IMR-90 (cell line): ENCODE results near the gene RNPEPL1. TPM values are rescaled to one million over a fixed set of nuclear protein-coding genes. Genes with fewer than 3 reads are reported as not detected.

ENCODE experiments used
- ATAC-seq: fragments of 200-7000 bp; cut with Tn5 transposase; 2 replicates; pipeline ENCODE4 v1.9.1; 2020; ENCODE audit warnings: low read depth, mild to moderate bottlenecking, moderate library complexity
- BruUV-seq: library from RNA; stranded (reverse); fragments of 400-500 nt; replicated peaks from 2 replicates; lab custom pipeline; 2021; lab: Mats Ljungman, UMichigan
- CTCF ChIA-PET: fragments of 300-600 bp; formaldehyde crosslinking; extraction: SDS; loops from one replicate; lab custom pipeline; 2021; ENCODE audit warnings: antibody characterized with exemption; lab: Yijun Ruan, JAX
- POLR2A ChIA-PET: fragments of 300-600 bp; sonication (Branson Sonifier 250); formaldehyde crosslinking; loops from one replicate; lab custom pipeline; 2022; ENCODE audit warnings: antibody characterized with exemption; ENCODE audit not compliant: unreplicated experiment; lab: Charles Lee
- DNase-seq: peaks from one replicate; pipeline ENCODE4 v3.0.0; 2013
- H2AFZ ChIP-seq: replicated peaks from 2 replicates; pipeline ENCODE3; 2013; ENCODE audit warnings: low read length, mild to moderate bottlenecking; ENCODE audit not compliant: poor library complexity
- H2AK5ac ChIP-seq: 2 replicates; pipeline ENCODE4 v1.6.1; 2013; ENCODE audit warnings: low read depth, low read length, inconsistent platforms
- H2AK9ac ChIP-seq: replicated peaks from 2 replicates; pipeline ENCODE3; 2013; ENCODE audit warnings: mild to moderate bottlenecking, low read depth, low read length, moderate library complexity; ENCODE audit not compliant: poor library complexity
- H2BK120ac ChIP-seq: 2 replicates; pipeline ENCODE4 v1.6.1; 2013; ENCODE audit warnings: low read depth, low read length, inconsistent platforms
- H2BK15ac ChIP-seq: 3 replicates; pipeline ENCODE4 v1.6.1; 2013; ENCODE audit warnings: low read depth, low read length, inconsistent platforms
- H2BK20ac ChIP-seq: 2 replicates; pipeline ENCODE4 v1.6.1; 2013; ENCODE audit warnings: low read depth, mild to moderate bottlenecking, inconsistent platforms, low read length, moderate library complexity
- H2BK5ac ChIP-seq: 2 replicates; pipeline ENCODE4 v1.6.1; 2013; ENCODE audit warnings: mild to moderate bottlenecking, low read depth, low read length, inconsistent platforms; ENCODE audit not compliant: poor library complexity, severe bottlenecking
- H3K14ac ChIP-seq: replicated peaks from 2 replicates; pipeline ENCODE4 v1.6.1; 2013; ENCODE audit warnings: low read depth, low read length, inconsistent platforms
- H3K18ac ChIP-seq: 2 replicates; pipeline ENCODE4 v1.6.1; 2013; ENCODE audit warnings: low read depth, low read length, control low read depth
- H3K23ac ChIP-seq: 2 replicates; pipeline ENCODE4 v1.6.1; 2013; ENCODE audit warnings: low read depth, low read length, inconsistent platforms
- H3K27ac ChIP-seq: 2 replicates; pipeline ENCODE4 v1.5.1; 2013; ENCODE audit warnings: mild to moderate bottlenecking, control low read depth, low read length; ENCODE audit not compliant: insufficient read depth
- H3K27me3 ChIP-seq: 2 replicates; pipeline ENCODE4 v1.6.1; 2013; ENCODE audit warnings: low read length; ENCODE audit not compliant: control insufficient read depth, insufficient read depth
- H3K36me3 ChIP-seq: 2 replicates; pipeline ENCODE4 v1.6.1; 2013; ENCODE audit warnings: low read length, mixed read lengths; ENCODE audit not compliant: control insufficient read depth, insufficient read depth
- H3K4ac ChIP-seq: 2 replicates; pipeline ENCODE4 v1.6.1; 2013; ENCODE audit warnings: low read depth, low read length, inconsistent platforms
- H3K4me1 ChIP-seq: 2 replicates; pipeline ENCODE4 v1.6.1; 2013; ENCODE audit warnings: low read length, mixed read lengths; ENCODE audit not compliant: control insufficient read depth, insufficient read depth
- H3K4me2 ChIP-seq: 2 replicates; pipeline ENCODE4 v1.6.1; 2013; ENCODE audit warnings: low read depth, mild to moderate bottlenecking, control low read depth, low read length, moderate library complexity
- H3K4me3 ChIP-seq: 2 replicates; pipeline ENCODE4 v1.5.1; 2013; ENCODE audit warnings: low read depth, mild to moderate bottlenecking, control low read depth, low read length, moderate library complexity; ENCODE audit not compliant: insufficient read depth
- H3K56ac ChIP-seq: 2 replicates; pipeline ENCODE4 v1.6.1; 2013; ENCODE audit warnings: low read length, inconsistent platforms; ENCODE audit not compliant: insufficient read depth; ENCODE audit errors: extremely low read depth
- H3K79me1 ChIP-seq, 2 experiments: 2 replicates each; pipeline ENCODE4 v1.6.1; 2013; ENCODE audit warnings: low read length in 2 of 2, inconsistent platforms in 1 of 2, low read depth in 1 of 2
- H3K9ac ChIP-seq: 2 replicates; pipeline ENCODE4 v1.6.1; 2013; ENCODE audit warnings: low read depth, low read length, control low read depth
- H3K9me1 ChIP-seq: 2 replicates; pipeline ENCODE4 v1.6.1; 2013; ENCODE audit warnings: low read length, inconsistent platforms; ENCODE audit not compliant: insufficient read depth
- H3K9me3 ChIP-seq: 2 replicates; pipeline ENCODE4 v1.6.1; 2013; ENCODE audit warnings: low read length; ENCODE audit not compliant: control insufficient read depth, insufficient read depth
- H4K20me1 ChIP-seq: 2 replicates; pipeline ENCODE4 v1.6.1; 2013; ENCODE audit warnings: low read length, inconsistent platforms; ENCODE audit not compliant: insufficient read depth
- H4K5ac ChIP-seq: 2 replicates; pipeline ENCODE4 v1.6.1; 2013; ENCODE audit warnings: mild to moderate bottlenecking, low read depth, low read length, control low read depth
- H4K8ac ChIP-seq, 2 experiments: 2 replicates each; pipeline ENCODE4 v1.6.1; 2013; ENCODE audit warnings: low read depth in 2 of 2, low read length in 2 of 2, control low read depth in 1 of 2, inconsistent platforms in 1 of 2
- H4K91ac ChIP-seq: 2 replicates; pipeline ENCODE4 v1.6.1; 2013; ENCODE audit warnings: low read depth, low read length, inconsistent platforms; ENCODE audit not compliant: insufficient read depth
- BHLHE40 ChIP-seq: fragments of 150-350 bp; IDR thresholded peaks from 2 replicates; pipeline ENCODE4 v1.6.1; 2016; ENCODE audit warnings: mild to moderate bottlenecking, low read depth, low read length
- CEBPB ChIP-seq: IDR thresholded peaks from 2 replicates; pipeline ENCODE4 v1.6.1; 2012; ENCODE audit warnings: low read depth, low read length, improper control_type of control experiment
- CHD1 ChIP-seq: IDR thresholded peaks from 2 replicates; pipeline ENCODE4 v1.6.1; 2012; ENCODE audit warnings: low read depth, low read length, improper control_type of control experiment
- CTCF ChIP-seq: conservative IDR thresholded peaks from 2 replicates; pipeline ENCODE4 v1.5.1; 2012; ENCODE audit warnings: mild to moderate bottlenecking, low read depth, low read length, improper control_type of control experiment
- ELK1 ChIP-seq: fragments of 150-350 bp; IDR thresholded peaks from 2 replicates; pipeline ENCODE4 v1.6.1; 2016; ENCODE audit warnings: low read depth, mild to moderate bottlenecking, low read length, moderate library complexity, borderline replicate concordance
- FOS ChIP-seq: fragments of 150-350 bp; IDR thresholded peaks from 2 replicates; pipeline ENCODE4 v1.6.1; 2016; ENCODE audit warnings: low read depth, low read length
- MAFK ChIP-seq: IDR thresholded peaks from 2 replicates; pipeline ENCODE4 v1.6.1; 2012; ENCODE audit warnings: low read depth, low read length, improper control_type of control experiment
- MAZ ChIP-seq: IDR thresholded peaks from 2 replicates; pipeline ENCODE4 v1.6.1; 2012; ENCODE audit warnings: low read depth, mild to moderate bottlenecking, low read length, improper control_type of control experiment, moderate library complexity, borderline replicate concordance
- MXI1 ChIP-seq: IDR thresholded peaks from 2 replicates; pipeline ENCODE4 v1.6.1; 2012; ENCODE audit warnings: low read depth, mild to moderate bottlenecking, low read length, moderate library complexity, borderline replicate concordance
- NFE2L2 ChIP-seq: fragments of 150-350 bp; IDR thresholded peaks from 2 replicates; pipeline ENCODE4 v1.6.1; 2016; ENCODE audit warnings: low read depth, mild to moderate bottlenecking, low read length
- POLR2A ChIP-seq: IDR thresholded peaks from 2 replicates; pipeline ENCODE4 v1.6.1; 2012; ENCODE audit warnings: mild to moderate bottlenecking, low read depth, low read length
- RAD21 ChIP-seq: IDR thresholded peaks from 2 replicates; pipeline ENCODE4 v1.6.1; 2012; ENCODE audit warnings: low read length, improper control_type of control experiment
- RCOR1 ChIP-seq: IDR thresholded peaks from 2 replicates; pipeline ENCODE4 v1.6.1; 2012; ENCODE audit warnings: mild to moderate bottlenecking, low read length, improper control_type of control experiment; ENCODE audit not compliant: insufficient replicate concordance
- RFX5 ChIP-seq: IDR thresholded peaks from 2 replicates; pipeline ENCODE4 v1.8.0; 2012; ENCODE audit warnings: low read depth, mild to moderate bottlenecking, low read length, moderate library complexity
- SMC3 ChIP-seq: fragments of 150-350 bp; IDR thresholded peaks from 2 replicates; pipeline ENCODE4 v1.6.1; 2016; ENCODE audit warnings: low read depth, mild to moderate bottlenecking, antibody characterized with exemption, low read length, moderate library complexity
- USF2 ChIP-seq: fragments of 150-350 bp; IDR thresholded peaks from 2 replicates; pipeline ENCODE4 v1.6.1; 2017; ENCODE audit warnings: mild to moderate bottlenecking, antibody characterized with exemption, low read length, low read depth
- WGBS, 2 experiments: methylation state at CpG; one replicate each; pipeline versions ENCODE4 v1.1.5 to v1.1.7; 2013; ENCODE audit warnings: missing lambda C conversion rate in 2 of 2; ENCODE audit not compliant: insufficient read length in 1 of 2; ENCODE audit errors: extremely low coverage in 2 of 2; 5-methylcytosine and 5-hydroxymethylcytosine counted together
- dilution Hi-C: fragments of 300-500 bp; cut with HindIII; formaldehyde crosslinking; loops from one replicate; pipeline ENCODE4 v1.14.3; 2018; ENCODE audit warnings: low sequenced_read_pairs; ENCODE audit not compliant: unreplicated experiment
- in situ Hi-C: fragments of 300-500 bp; cut with MboI; formaldehyde crosslinking; loops from 3 replicates; pipeline ENCODE4 v1.14.3; 2019; ENCODE audit warnings: low sequenced_read_pairs, inconsistent platforms, mixed read lengths
- intact Hi-C: fragments of 100-400 bp; cut with micrococcal nuclease; formaldehyde crosslinking; loops from 2 replicates; pipeline ENCODE4 v1.10.0; 2022
- polyA plus RNA-seq, 3 experiments: library from polyadenylated mRNA; depleted of rRNA; stranded (reverse); fragments of >200 nt; gene quantifications; 2 replicates each; pipeline ENCODE4 v1.2.3, GENCODE V29; 2012; ENCODE audit warnings: low replicate concordance in 1 of 3
- total RNA-seq: library from RNA; depleted of rRNA; stranded (reverse); fragments of >200 nt; gene quantifications from 2 replicates; pipeline ENCODE4 v1.2.3, GENCODE V29; 2012

RNPEPL1 gene
- total and polyA plus RNA-seq, 2 of the 4 experiments (the other 2 are of a cell fraction) = 3.8 to 18.7 TPM

GRCh38 chr2:240626531-240627300, 58.4 kb downstream of the RNPEPL1 start:
- H2AFZ ChIP-seq = no peak overlapping the region
- ATAC-seq (no peak), DNase-seq (no peak)
- H2BK20ac ChIP-seq = no peak overlapping the region
- H4K91ac ChIP-seq = no peak overlapping the region
- H3K14ac ChIP-seq = no peak overlapping the region
- H3K4ac ChIP-seq = no peak overlapping the region
- no peak overlapping the region for H4K5ac ChIP-seq
- intact Hi-C loops = no loop called here
- no peak overlapping the region for H2BK120ac ChIP-seq
- CTCF ChIA-PET = no interaction called here
- H3K9ac ChIP-seq = no peak overlapping the region
- no TSS peak for BruUV-seq
- TF ChIP-seq MXI1 (no peak), CTCF (no peak), POLR2A (no peak), MAZ (no peak), NFE2L2 (no peak), CHD1 (no peak), RAD21 (no peak), ELK1 (no peak), RFX5 (no peak), MAFK (no peak), RCOR1 (no peak), BHLHE40 (no peak), CEBPB (no peak), USF2 (no peak), SMC3 (no peak), FOS (no peak)
- H2BK15ac ChIP-seq = no peak overlapping the region
- no peak overlapping the region for H2AK9ac ChIP-seq
- no peak overlapping the region for H2BK5ac ChIP-seq
- no peak overlapping the region for H3K56ac ChIP-seq
- H3K9me1 ChIP-seq = no peaks in the 10 kb centered on the region
- no peaks in the 10 kb centered on the region for H3K79me1 ChIP-seq
- WGBS, 2 experiments = 66% methylated on average over 7 of the region's 21 CpGs; no CpG with 5 or more reads in 1 of the 2 experiments
- H3K4me1 ChIP-seq = peaks cover 2% of the 10 kb centered on the region; the same call in 1 of the 2 replicates
- no peak overlapping the region for H3K23ac ChIP-seq
- no peaks in the 10 kb centered on the region for H4K20me1 ChIP-seq
- in situ Hi-C loops = no loop called here
- dilution Hi-C loops = no loop called here
- no peak overlapping the region for H2AK5ac ChIP-seq
- no peak overlapping the region for H4K8ac ChIP-seq
- H3K4me2 ChIP-seq = no peak overlapping the region
- H3K27me3 ChIP-seq = peaks cover 12% of the 10 kb centered on the region; the same call in 1 of the 2 replicates
- no peaks in the 10 kb centered on the region for H3K36me3 ChIP-seq
- no peak overlapping the region for H3K27ac ChIP-seq
- no peaks in the 10 kb centered on the region for H3K9me3 ChIP-seq
- no peak overlapping the region for H3K18ac ChIP-seq
- POLR2A ChIA-PET = no interaction called here
- no peak overlapping the region for H3K4me3 ChIP-seq
